Raji (cell line): ENCODE data around the gene COQ8B.

ENCODE experiments used
- POLR2A ChIP-seq: IDR thresholded peaks from 2 replicates; pipeline ENCODE4 v1.6.1; 2011; ENCODE audit warnings: low read depth, low read length, control low read depth; ENCODE audit not compliant: insufficient read depth

Gene COQ8B

GRCh38 chr19:40747536-40747935 is 30.9 kb upstream of the COQ8B start:
- no peak for TF ChIP-seq POLR2A

- no peak for TF ChIP-seq POLR2A
Measured at GRCh38 chr19:40745402-40745780, 28.7 kb upstream of the COQ8B start.

- TF ChIP-seq POLR2A = no peak
Measured at GRCh38 chr19:40744554-40745401, 28.1 kb upstream of the COQ8B start.

GRCh38 chr19:40743926-40744325 is 27.2 kb upstream of the COQ8B start:
- no peak for TF ChIP-seq POLR2A

GRCh38 chr19:40742886-40743285 is 26.2 kb upstream of the COQ8B start:
- no peak for TF ChIP-seq POLR2A

DNA sequence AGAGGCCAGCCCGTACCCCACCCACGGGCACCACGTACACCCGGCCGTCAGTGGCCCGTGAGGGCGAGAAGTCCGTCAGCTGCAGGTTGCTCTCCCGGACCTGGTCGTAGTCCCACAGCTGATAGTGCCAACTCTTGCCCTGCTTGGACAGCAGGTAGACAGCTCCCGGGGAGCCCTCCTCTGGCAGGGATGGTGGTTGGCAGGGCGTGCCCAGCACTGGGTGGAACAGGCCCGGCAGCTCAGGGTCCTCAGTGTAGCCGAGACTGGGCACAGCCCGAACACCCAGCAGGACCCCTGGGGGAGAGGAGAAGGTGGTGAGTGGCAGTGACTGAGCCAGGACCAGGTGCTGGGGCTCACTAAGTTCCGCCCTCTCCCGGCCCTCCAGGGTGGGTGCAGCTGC is 25.8 kb upstream of the COQ8B start:
- TF ChIP-seq POLR2A = no peak

- no peak for TF ChIP-seq POLR2A
Measured at GRCh38 chr19:40741527-40742390, 25.1 kb upstream of the COQ8B start.

GRCh38 chr19:40740747-40741146 is 24.1 kb upstream of the COQ8B start:
- TF ChIP-seq POLR2A = no peak

GRCh38 chr19:40739871-40740703 is 23.4 kb upstream of the COQ8B start:
- TF ChIP-seq POLR2A = no peak

GRCh38 chr19:40739030-40739839 is 22.5 kb upstream of the COQ8B start:
- no peak for TF ChIP-seq POLR2A

GRCh38 chr19:40737102-40737644 is 20.5 kb upstream of the COQ8B start:
- no peak for TF ChIP-seq POLR2A

DNA sequence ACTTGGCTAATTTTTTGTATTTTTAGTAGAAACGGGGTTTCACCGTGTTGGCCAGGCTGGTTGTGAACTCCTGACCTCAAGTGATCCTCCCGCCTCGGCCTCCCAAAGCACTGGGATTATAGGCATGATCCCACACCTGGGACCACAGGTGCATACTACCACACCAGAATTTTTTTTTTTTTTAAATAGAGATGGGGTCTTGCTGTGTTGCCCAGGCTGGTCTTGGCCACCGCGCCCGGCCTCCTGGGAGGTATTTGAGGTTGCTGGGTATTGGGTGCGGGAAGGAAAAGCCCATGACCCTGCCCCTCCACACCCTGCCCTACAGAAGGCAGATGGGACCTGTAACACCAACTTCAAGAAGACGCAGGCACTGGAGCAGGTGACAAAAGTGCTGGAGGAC is 20.0 kb upstream of the COQ8B start:
- no peak for TF ChIP-seq POLR2A

DNA sequence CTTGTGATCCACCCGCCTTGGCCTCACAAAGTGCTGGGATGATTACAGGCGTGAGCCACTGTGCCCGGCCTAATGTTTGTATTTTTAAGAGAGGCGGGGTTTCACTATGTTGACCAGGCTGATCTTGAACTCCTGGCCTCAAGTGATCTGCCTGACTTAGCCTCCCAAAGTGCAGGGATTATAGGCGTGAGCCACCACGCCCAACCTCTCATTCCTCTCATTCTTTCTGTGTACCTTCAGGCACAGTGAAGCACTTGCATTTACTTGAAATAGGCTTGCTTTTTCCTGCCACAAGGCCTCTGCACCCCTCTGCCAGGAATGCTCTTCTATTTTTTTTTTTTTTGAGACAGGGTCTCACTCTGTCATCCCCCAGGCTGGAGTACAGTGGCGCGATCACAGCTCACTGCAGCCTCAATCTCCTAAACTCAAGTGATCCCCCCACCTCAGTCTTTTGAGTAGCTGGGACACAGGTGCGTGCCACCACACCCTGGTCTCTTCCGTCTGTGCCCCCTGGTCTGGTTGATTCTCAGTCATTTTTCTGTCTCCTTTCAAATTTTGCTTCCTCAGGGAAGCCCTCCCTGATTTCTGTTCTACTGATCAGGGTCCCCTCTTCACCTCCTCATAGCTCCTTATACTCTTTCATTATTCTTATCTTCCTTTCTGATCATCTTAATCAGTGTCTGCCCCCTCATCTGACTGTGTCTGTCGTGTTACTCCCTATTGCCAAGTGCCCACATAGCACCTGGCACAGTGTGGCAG is 18.5 kb upstream of the COQ8B start:
- no peak for TF ChIP-seq POLR2A
